ENCODE measurements around the gene SPDEF. TPM values are rescaled to one million over a fixed set of nuclear protein-coding genes. Genes with fewer than 3 reads are reported as not detected.

SPDEF gene
- polyA plus RNA-seq, 3 donors: 0.05 TPM; not detected in 2

DNA sequence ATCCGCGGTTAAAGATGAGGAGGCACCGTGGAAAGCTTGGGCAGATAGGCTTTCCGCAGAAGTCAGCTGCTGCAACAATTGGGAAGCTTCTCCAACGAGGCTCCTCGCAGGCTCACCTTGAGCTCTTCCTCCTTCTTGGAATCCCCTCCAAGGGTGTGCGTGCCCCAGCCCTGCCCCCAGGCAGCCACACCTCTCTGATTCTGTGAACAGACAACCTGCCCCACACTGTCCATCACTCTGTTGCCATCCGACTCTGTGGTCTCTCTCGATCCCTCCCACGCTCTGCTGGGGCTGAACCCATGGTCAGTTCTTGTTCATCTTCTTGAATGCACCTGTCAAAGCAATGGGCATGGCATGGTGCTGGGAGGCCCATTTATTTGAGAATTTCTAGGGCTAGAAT, 58.7 kb downstream of the SPDEF start:
- TF ChIP-seq, protein P1, sequence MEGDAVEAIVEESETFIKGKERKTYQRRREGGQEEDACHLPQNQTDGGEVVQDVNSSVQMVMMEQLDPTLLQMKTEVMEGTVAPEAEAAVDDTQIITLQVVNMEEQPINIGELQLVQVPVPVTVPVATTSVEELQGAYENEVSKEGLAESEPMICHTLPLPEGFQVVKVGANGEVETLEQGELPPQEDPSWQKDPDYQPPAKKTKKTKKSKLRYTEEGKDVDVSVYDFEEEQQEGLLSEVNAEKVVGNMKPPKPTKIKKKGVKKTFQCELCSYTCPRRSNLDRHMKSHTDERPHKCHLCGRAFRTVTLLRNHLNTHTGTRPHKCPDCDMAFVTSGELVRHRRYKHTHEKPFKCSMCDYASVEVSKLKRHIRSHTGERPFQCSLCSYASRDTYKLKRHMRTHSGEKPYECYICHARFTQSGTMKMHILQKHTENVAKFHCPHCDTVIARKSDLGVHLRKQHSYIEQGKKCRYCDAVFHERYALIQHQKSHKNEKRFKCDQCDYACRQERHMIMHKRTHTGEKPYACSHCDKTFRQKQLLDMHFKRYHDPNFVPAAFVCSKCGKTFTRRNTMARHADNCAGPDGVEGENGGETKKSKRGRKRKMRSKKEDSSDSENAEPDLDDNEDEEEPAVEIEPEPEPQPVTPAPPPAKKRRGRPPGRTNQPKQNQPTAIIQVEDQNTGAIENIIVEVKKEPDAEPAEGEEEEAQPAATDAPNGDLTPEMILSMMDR (IDR thresholded peaks at IDR 0.05): no peak
- Histone ChIP-seq H3K79me2 (ENCODE audit: insufficient read depth, low read length) (no peaks in the 10 kb centered on the region), H3K4me2 (replicated peaks; ENCODE audit: extremely low read depth, low read length, poor library complexity, severe bottlenecking) (no peak overlapping the region), H3K4me1 (ENCODE audit: control insufficient read depth in 1 of 2, insufficient read depth in 2 of 2, low read length in 2 of 2) (no peaks in the 10 kb centered on the region), H3K36me3 (replicated peaks in 1 of 2; ENCODE audit: control insufficient read depth in 1 of 2, insufficient read depth in 2 of 2, low read length in 2 of 2) (no peaks in the 10 kb centered on the region), H3K9ac (ENCODE audit: insufficient read depth, low read length, poor library complexity, severe bottlenecking) (no peak overlapping the region), H3K27ac (ENCODE audit: low read depth in 1 of 2, low read length in 2 of 2) (no peak overlapping the region), H2AFZ (ENCODE audit: insufficient read depth, low read depth, low read length, poor library complexity, severe bottlenecking) (no peak overlapping the region), H3K27me3 (ENCODE audit: control insufficient read depth in 2 of 2, insufficient read depth in 2 of 2, low read length in 2 of 2) (no peaks in the 10 kb centered on the region), H4K20me1 (ENCODE audit: insufficient read depth, low read length) (no peaks in the 10 kb centered on the region), H3K9me3 (replicated peaks in 1 of 2; ENCODE audit: control insufficient read depth in 1 of 2, insufficient read depth in 1 of 2, low read length in 2 of 2) (peaks cover 6 to 20% of the 10 kb centered on the region in 2 donors), H3K4me3 (replicated peaks in 1 of 3; ENCODE audit: low read depth in 2 of 3, low read length in 3 of 3) (no peak overlapping the region)
- H3K4me1 Mint-ChIP-seq: no peaks in the 10 kb centered on the region
- no peaks in the 10 kb centered on the region for H3K36me3 Mint-ChIP-seq
- H3K27ac Mint-ChIP-seq: no peak overlapping the region
- H3K9me3 Mint-ChIP-seq: peaks cover 2 to 26% (median 14%) of the 10 kb centered on the region in 7 donors
- peak overlapping the region in 1 of 2 donors; percentile 49 for H3K4me3 Mint-ChIP-seq
- intact Hi-C loops (cut with micrococcal nuclease): no loop called here
- no peak for DNase-seq
- WGBS (ENCODE audit: insufficient coverage): 92% methylated on average over 7 of the region's 10 CpGs
- peaks cover 0 to 2% (median 0%) of the 10 kb centered on the region in 3 donors for H3K27me3 Mint-ChIP-seq (ENCODE audit: low read depth in 3 of 3)

DNA sequence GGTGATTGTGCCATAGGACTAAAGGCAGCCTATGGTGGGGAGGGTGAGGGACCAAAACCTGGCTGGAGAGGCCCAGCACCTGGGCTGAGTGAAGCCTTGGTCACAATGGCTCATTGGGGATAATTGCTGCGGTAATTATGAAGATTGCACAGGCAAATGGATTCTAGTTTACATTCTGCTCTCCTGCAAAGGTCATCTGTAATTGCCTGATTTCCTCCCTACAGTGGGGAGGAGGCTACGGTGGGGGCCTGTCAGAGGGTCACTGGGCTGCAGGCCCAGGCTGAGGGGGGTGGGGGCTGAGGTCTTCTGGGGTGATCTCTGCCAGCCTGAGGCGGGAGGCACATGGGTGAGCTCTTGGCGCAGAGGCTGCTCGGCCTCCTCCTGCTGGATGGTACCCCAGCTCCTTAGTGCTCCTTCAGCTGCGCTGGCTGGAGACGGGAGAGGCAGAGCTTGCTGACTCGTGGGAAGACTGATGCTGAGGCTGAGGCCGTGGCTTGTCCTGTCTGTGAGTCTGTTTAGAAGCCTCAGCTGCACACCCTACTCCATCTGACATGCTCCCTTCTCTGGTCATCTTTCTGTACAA, 59.9 kb downstream of the SPDEF start:
- no peaks in the 10 kb centered on the region for H3K79me2 ChIP-seq (ENCODE audit: insufficient read depth, low read length)
- H3K4me3 ChIP-seq (replicated peaks in 1 of 3; ENCODE audit: low read depth in 2 of 3, low read length in 3 of 3): no peak overlapping the region
- intact Hi-C loops (cut with micrococcal nuclease): no loop called here
- H3K4me1 ChIP-seq (ENCODE audit: control insufficient read depth in 1 of 2, insufficient read depth in 2 of 2, low read length in 2 of 2): no peaks in the 10 kb centered on the region
- no peaks in the 10 kb centered on the region for H3K27me3 ChIP-seq (ENCODE audit: control insufficient read depth in 2 of 2, insufficient read depth in 2 of 2, low read length in 2 of 2)
- Mint-ChIP-seq H3K27ac (peak overlapping the region in 2 of 7 donors; percentile 59 to 64), H3K36me3 (no peaks in the 10 kb centered on the region), H3K27me3 (ENCODE audit: low read depth in 3 of 3) (peaks cover 0 to 2% (median 0%) of the 10 kb centered on the region in 3 donors), H3K4me3 (no peak overlapping the region), H3K4me1 (no peaks in the 10 kb centered on the region), H3K9me3 (peaks cover 0 to 19% (median 13%) of the 10 kb centered on the region in 7 donors)
- DNase-seq: no peak
- no peak overlapping the region for H2AFZ ChIP-seq (ENCODE audit: insufficient read depth, low read depth, low read length, poor library complexity, severe bottlenecking)
- peaks cover 6 to 13% of the 10 kb centered on the region in 2 donors for H3K9me3 ChIP-seq (replicated peaks in 1 of 2; ENCODE audit: control insufficient read depth in 1 of 2, insufficient read depth in 1 of 2, low read length in 2 of 2)
- TF ChIP-seq, protein P1 (IDR thresholded peaks at IDR 0.05): no peak
- H3K36me3 ChIP-seq (replicated peaks in 1 of 2; ENCODE audit: control insufficient read depth in 1 of 2, insufficient read depth in 2 of 2, low read length in 2 of 2): no peaks in the 10 kb centered on the region
- H3K4me2 ChIP-seq (replicated peaks; ENCODE audit: extremely low read depth, low read length, poor library complexity, severe bottlenecking): no peak overlapping the region
- 95% methylated on average over 5 of the region's 9 CpGs for WGBS (ENCODE audit: insufficient coverage)
- no peaks in the 10 kb centered on the region for H4K20me1 ChIP-seq (ENCODE audit: insufficient read depth, low read length)
- H3K9ac ChIP-seq (ENCODE audit: insufficient read depth, low read length, poor library complexity, severe bottlenecking): no peak overlapping the region
- no peak overlapping the region for H3K27ac ChIP-seq (ENCODE audit: low read depth in 1 of 2, low read length in 2 of 2)

All from CD14-positive monocyte (primary cell).